Measurements from ENCODE around the gene PPFIA2.
"Not testable (repeated sequence)": the region's sequence is repeated elsewhere in the genome, so short reads cannot be mapped to it uniquely, and the experiment has no call there.

PPFIA2 gene

DNA sequence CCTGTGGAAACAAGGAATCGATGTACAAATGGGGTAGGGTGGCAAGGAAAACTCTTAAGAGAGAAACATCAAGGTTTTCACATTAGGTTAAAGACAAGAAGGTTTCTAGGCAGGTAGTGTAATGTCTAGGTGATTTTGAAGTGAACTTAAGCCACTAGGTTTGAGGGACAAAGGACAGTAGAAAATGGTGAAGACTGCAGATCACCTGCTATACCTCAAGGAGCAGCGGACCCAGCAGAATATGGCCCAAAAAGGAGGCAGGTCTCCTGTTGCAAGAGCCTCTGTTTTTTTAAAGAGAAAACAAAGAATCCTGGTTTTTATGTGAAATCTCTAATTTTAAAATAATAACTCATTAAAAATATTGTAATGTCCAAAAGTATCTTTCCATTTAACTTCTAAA is 503.2 kb downstream of the PPFIA2 start:
- no peak for DNase-seq

DNA sequence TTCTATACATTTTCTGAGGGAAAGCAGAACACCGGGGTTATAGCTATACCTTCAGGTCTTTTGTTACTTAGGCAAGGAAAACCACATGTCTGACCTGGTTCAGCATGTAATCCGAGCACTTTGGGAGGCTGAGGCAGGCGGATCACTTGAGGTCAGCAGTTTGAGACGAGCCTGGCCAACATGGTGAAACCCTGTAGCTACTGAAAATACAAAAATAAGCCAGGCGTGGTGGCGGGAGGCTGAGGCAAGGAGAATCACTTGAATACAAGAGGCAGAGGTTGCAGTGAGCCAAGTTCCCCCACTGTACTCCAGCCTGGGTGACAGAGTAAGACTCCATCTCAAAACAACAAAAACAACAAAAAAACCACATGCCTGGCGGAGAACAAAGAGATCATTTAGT is 503.7 kb downstream of the PPFIA2 start:
- DNase-seq, result no peak

DNA sequence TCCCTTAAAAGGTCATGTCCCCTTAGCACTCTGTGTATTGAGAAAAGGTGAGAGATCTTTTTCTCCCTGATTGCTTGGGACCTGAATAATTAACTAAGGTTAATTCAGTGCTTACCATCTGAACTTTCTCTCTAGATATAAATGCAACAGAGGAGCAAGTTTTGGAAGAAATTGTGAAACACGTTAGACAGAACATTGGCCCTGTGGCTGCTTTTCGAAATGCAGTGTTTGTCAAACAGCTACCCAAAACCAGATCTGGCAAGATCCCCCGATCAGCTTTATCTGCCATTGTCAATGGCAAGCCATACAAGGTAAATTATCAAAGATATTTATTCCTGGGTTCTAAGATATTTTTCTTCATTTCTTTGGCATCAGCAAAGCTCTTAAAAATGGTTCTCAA is 505.8 kb downstream of the PPFIA2 start:
- no peak for DNase-seq

DNA sequence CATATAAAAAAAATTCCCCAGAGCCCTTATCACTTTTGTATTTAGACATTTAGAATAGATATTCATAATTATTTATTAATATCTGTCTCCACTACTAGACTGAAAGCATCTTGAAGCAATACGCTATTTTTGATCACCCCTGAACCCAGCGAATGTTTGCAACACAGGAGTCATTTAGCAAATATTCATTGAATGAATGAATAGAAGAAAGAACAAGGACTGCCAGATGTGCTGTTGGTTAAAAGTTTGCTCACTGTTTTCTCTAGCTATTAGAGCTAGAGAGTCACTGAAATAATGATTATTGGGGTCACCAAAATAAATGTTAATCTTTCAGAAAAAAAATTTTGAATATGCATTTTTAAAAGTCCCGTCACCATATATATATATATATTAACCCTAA is 506.9 kb downstream of the PPFIA2 start:
- no peak for DNase-seq

DNA sequence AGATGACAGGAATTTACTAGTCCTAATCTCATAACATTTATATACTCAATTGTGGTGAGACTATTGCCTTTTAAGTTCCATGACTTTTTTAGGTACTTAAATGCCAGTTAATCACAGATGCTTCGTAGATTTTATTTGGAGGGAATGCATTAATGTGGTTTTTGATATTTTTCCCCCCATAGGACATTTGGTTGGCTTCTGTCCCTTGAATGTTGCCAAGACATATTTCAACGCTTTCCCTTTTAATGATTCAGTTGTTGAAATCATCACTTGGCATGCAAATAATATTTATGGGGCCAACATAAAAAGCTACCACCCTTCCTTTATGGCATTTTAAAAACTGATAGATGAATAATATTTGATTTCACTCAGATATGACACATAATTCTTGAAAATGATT is 509.2 kb downstream of the PPFIA2 start:
- no peak for DNase-seq

DNA sequence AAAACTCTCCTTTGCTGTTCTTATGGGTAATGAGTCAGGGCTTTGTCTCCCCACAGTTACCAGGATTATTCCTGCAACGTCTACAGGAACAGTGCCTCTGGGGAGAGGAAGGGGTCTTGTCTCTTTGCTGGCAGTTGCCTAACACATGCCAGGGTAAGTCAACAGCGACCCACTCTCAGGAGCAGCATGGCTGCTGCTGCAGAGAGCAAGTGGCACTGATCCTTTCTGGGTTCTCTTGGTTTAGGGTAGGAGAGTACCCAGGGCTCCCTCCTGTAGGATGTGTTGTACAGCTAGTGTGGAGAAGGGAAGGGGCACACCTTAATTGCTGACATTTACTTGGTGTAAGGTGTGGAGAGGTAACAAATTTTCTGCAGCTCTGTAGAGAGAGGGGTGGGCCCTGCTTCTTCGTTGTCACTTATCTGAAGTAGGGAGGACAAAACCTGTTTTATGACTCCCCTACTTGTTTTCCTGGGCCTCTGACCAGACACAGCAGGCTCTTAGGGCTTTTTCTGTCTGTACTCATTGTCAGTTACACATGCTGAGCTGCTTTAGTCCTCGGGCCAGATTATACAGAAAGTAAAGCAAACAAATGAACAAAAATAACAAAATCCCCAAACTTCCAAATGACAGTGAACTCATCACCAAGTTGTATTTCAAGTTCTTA is 513.1 kb downstream of the PPFIA2 start:
- no peak for DNase-seq

DNA sequence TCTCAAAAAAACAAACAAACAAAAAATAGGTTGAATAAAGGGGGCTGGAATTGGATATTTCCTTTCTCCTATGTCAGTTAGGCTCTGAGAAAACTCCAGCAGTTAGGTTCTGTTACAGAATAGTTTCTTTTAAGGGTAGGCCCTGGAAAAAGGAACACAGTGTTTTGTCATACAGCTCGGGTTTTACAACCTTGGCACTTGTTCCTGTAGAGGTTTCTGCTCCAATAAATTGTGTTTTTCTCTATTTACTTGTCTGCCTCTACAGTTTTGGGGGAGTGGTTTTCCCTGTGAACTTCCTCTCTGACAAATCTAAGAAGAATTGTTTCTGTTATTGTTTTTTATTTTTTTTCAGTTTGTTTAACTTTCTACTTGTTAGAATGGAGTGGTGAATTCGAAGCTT is 513.7 kb downstream of the PPFIA2 start:
- DNase-seq, result no peak

DNA sequence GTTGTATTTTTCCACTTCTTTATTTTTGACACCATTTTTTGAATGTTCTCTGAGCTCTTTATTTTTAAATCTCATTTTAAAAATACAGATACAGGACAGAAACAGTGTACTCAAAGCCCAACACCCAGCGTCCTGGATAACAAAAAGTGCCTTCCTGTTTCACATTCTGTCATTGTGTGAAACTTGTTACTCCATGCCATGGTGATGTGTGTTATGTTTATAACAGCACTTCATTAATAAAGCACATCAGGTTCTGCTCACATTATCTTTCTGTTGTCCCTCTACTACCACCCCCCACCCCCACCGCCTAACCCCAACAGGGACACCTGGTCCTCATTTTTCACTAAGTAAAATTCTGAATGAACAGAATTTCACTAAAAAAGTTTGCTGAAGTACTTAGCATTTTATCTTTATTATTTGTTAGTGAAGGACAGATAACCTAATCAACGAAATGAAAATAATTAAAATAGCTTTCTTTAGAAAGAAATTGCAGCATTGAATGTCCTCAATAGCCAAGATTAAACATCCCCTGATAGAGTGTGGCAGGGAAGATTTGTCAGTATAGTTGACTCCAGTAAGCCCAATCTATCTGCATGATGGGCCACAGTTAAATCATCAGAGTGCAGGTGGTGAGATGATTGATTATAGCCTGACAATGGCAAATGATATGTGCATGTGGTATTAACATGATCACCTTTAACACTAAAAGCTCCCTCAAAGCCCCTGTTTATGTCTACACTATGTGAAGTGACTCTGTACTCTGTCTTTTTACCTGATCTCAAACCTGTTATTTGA is 527.4 kb downstream of the PPFIA2 start:
- DNase-seq, result no peak

DNA sequence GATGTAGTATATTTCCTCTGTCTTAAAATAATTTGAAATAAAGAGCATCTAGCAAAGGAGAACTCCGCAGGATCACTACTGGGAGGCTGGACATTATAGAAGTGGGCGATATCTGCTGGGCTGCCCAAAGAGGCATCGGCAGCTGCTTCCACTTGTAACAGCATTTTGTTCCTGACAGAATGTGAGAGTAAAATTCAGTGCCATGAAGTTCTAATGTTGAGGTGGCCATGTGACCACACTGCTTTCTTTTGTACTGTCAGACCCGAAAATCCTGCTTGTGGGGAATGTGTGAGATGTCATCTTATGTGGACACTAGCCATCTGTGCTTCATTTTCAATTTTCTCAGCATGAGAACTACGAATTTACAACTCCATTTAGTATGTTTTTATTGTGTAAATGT is 529.4 kb downstream of the PPFIA2 start:
- DNase-seq, result no peak

DNA sequence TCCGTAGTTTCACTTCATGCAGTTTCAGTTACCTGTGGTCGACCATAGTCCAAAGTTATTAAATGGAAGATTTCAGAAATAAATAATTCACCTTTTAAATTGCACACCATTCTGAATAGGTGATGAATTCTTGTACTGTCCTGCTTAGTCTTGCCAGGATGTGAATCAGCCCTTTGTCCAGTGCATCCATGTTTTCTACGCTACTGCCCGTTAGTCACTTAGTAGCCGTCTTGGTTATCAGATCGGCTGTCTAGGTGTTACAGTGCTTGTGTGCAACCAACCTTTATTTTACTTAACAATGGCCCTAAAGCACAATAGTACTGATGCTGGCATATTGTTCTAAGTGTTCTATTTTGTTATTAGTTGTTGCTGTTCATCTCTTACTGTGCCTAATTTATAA is 534.5 kb downstream of the PPFIA2 start:
- DNase-seq, result no peak

DNA sequence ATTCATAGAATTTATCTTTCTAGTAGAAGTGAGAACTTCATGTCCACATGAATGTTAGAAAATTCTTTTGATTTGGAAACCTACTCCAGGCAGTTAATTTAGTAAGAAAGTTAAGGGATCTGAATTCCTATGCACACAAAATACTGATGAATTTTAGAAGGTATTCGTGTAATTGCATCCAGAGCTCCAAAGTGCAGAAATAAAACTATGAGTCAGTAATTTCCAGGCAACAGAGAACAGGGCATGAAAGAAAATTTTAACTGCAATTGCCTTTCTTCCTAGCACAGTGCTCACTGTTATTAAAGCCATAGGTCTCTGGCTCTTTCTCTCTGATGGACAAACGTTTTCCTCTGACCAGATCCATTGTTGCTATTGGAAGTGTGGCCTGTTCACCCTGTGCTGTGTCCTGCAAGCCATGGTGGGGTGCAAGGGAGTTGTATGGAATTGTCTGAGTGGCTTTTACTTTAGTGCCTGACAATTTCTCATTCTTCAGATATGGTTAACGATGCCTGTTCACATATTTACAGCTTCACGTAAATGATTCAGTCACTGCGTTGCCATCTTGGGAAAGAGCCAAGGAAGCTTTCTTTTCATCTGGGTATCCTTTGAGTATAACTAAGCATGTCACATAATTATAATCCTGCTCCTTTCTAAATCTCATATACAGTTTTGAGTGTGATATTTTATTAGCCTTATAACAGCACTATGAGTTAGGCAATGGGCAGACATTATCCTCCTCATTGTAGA is 536.1 kb downstream of the PPFIA2 start:
- DNase-seq, result no peak

DNA sequence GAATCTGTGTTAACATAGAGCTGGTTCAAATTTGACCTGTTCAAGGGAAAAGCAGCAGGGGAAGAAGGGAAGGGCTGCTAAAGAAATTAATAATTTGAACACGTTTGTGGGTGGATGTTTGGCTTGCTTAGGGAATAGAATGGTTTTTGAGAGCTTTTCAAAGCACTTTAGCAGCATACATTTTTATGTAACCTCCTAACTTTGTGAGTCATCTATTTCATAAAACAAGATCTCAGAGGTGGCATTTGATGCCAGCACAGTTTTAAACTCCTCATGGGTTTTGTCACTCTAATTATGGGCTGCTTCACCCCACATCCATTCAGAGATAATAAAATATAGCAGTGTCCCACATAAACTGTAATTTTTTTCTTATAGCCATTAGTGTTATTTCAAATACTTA is 537.5 kb downstream of the PPFIA2 start:
- no peak for DNase-seq

DNA sequence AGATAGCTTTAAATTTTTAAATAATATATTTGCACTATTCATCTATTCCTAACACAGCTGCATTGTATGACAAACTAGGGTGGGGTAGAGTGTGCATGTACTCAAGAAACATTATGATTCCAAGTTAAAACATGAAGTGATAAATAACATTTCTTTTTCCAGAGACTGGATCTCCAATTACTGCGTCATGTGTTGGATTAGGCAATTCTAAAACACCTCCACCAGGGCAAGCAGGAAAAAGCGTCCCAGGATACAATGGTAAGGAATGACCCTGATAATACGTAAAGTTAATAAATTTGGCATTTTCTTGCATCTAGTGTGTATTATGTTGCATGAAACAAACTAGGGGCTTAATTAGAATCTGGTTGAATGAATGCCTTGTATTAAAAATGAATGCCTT is 542.4 kb downstream of the PPFIA2 start:
- no peak for DNase-seq

DNA sequence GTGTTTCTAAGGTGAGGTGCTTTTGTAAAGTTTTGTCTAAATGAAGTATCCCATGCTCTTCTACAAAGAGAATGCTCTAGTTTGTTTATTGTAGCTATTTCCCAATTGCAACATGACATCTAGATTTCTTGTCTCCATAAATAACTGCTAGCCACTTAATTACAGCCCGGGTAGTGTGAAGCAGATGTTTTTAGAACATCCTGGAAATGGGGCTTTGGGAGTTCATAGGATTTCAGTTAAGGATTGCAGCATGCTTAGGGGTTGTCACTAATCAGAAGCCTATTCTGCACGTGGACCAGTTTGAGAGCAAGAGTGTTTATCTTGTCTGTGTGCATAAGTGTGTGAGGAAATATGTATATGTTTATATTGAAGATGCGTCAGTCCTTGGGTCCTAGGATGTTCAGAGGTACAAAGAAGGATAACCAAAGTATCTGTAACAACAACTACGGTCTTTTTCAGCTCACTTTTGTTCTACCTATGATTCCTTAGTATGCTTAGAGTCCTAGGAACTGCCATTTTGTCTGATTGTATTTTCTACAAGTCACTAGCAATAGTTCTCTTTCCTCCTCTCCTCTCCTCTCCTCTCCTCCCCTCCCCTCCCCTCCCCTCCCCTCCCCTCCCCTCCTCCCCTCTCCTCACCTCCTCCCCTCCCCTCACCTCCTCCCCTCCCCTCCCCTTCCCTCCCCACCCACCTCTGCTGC is 546.0 kb downstream of the PPFIA2 start:
- DNase-seq, result no peak

DNA sequence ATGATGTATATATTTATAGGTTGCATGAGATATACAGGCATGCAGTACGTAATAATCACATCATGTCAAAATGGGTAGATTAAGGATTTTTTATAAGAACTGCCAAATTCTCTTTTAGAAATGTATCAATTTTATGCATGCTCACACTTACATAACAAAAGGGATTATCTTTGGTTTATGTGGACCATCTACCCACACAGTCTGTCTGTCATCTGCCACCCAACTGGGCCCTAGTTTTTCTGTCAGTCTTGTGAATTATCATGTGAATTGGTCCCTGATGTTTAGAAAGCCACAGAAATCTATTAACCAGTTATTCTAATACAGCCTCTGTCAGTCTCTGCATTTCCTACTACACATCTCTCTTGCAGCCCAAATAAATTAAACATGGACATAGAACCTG is 547.8 kb downstream of the PPFIA2 start:
- DNase-seq, result no peak

DNA sequence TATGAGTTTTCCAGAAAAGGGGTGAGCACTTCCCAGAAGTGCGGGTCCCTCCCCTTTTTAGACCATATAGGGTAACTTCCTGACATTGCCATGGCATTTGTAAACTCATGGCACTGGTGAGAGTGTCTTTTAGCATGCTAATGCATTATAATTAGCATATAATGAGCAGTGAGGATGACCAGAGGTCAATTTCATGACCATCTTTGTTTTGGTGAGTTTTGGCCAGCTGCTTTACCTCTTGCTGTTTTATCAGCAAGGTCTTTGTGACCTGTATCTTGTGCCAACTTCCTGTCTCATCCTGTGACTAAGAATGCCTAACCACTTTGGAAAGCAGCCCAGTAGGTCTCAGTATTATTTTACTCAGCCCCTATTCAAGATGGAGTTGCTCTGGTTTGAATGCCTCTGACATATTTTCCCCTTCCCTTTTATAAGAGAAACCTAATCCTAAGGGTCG is 549.4 kb downstream of the PPFIA2 start:
- not testable (repeated sequence) for DNase-seq

DNA sequence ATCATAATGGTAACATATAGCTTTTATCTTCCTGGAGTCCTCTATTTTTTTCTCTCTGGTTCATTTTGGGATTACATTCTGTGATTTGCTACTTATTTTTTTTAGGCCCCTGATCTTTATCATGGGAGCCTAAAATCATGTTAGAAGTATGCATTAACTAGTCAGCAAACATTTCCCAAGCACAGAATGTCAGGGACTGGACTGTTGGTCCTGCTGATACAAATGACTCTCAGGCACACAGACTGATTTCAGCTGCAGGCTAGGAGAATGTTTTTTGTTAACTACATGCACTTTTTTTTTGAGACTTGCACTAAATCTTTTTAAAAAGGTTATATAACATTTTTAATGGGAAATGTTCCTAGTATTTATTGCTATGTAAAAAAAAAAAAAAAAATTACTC is 550.1 kb downstream of the PPFIA2 start:
- no peak for DNase-seq

DNA sequence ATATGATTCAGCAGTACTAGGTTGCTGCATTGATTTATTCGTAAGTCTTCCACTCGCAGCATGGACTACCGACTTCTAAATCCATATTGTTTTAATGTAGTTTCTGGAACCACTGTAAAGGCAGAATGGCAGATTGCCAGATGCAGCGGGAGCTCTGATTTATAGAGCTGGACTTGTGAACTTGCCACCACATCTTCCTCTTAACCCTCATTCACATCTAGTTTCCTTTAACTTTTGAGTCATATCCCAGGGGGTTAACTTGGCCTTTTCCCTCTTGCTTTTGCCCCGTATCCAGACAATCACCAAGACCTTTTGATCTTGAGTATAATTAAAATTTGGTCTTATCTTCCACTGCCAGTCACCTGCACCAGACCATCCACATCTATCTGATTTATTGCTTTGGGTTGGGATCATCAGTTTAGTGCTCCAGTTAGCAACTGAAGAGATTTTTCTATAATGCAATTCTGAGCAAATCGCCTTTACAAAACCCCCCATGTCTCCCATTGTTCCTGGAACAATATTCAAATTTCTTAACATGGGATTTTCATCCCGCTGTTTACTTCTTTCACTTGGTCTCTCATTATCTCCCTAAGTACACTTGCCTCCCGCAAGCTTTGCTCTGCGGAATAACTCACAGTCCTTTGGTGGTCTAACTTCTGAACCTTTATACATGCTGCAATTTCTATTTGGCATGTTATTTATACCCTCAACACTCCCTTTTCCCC is 550.8 kb downstream of the PPFIA2 start:
- DNase-seq, result no peak

All from central memory CD4-positive, alpha-beta T cell (primary cell).